ENCODE results near the gene RNF2. TPM values are rescaled to one million over a fixed set of nuclear protein-coding genes. Genes with fewer than 3 reads are reported as not detected.

Gene RNF2
- 19.8 and 21.7 TPM in 2 replicates for total RNA-seq

DNA sequence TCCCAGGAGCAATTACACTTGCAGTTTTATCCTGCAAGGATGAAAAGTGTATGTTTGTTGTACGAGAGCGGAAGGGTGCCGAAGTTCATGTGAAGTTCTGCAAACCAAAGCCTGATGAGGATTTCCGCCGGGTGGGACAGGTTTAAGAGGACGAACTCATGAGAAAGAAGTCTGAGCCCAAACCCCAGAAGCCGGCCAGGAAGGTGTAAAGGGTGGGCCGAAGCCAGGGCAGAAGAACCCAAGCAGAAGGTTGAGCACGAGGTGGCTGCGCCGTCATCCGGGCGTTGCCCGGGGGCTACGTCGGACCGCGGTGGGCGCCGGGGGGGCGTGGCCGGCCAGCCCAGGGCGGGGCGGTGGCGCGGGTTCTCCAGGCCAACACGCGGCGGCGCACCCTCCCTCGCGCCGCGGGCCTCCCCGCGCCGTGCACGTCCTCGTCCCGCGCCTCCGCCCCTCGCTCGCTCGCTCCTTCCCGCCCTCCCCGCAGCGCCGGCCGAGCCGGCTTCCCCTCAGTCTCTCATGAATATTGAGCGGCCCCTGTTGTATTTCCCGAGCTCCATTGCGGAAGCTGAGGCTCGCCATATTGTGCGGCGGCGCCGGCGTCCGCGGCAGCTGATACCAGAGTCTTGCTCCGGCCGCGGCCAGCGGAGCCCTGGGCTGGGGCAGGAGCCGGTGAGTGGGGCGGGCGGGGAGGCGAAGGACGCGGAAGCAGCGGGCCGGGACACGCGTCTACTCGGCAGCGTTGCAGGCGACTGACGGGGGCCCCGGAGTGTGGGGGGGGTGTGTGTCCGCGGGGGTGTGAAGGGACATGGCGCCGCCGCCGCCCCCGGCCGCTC is at the start of gene RNF2:
RNF2 (plus strand) TSS at position 578 of the 833 bp plus-strand sequence. CDS start 41,996 bp downstream, outside the sequence.

Small RNA genes within 50 kb of the gene (small RNA-seq; reads per million reads assigned to genes)
- gene RNA5SP72 = not detected

Other genes with a start within 250 kb of the RNF2 start
- 71.7 and 85.6 TPM in 2 replicates for gene NIBAN1, start 71.0 kb upstream of the RNF2 start, total RNA-seq
- gene TRMT1L, start 111.4 kb downstream of the RNF2 start, total RNA-seq = 16.9 and 18.2 TPM in 2 replicates
- gene SWT1, start 111.6 kb downstream of the RNF2 start, total RNA-seq = 4.0 and 4.1 TPM in 2 replicates